ENCODE measurements around the gene LEKR1. TPM values are rescaled to one million over a fixed set of nuclear protein-coding genes. Genes with fewer than 3 reads are reported as not detected.

LEKR1 gene
- polyA plus RNA-seq = 2.2 TPM
- long read RNA-seq, donor 1 = 0 reads
- long read RNA-seq, donor 2 = 0 reads
- long read RNA-seq, donor 3 = 0 reads
- long read RNA-seq, donor 4 = 0 reads
- long read RNA-seq, donor 5 = 0 reads
- long read RNA-seq, donor 6 = 0 reads
- long read RNA-seq, donor 7 = 0 reads
- long read RNA-seq, donor 8 = 0 reads
- long read RNA-seq, donor 9, partial matches to known transcripts = 0 of 1 reads
- long read RNA-seq, donor 9, other reads (novel, unspliced or antisense) = 0 of 1 reads
- long read RNA-seq, donor 10, partial matches to known transcripts = 0 of 1 reads
- long read RNA-seq, donor 10, other reads (novel, unspliced or antisense) = 0 of 1 reads
- long read RNA-seq, donor 11 = 0 reads

- Histone ChIP-seq H3K27me3 (ENCODE audit: control insufficient read depth, insufficient read depth, low read length) (no peaks in the 10 kb centered on the region), H3K36me3 (ENCODE audit: control insufficient read depth, insufficient read depth, low read length) (no peaks in the 10 kb centered on the region), H3K27ac (ENCODE audit: low read length) (peak within 1 kb of the TSS; percentile 99), H3K4me1 (ENCODE audit: control insufficient read depth, insufficient read depth, low read length) (peaks cover 6% of the 10 kb centered on the region), H3K9me3 (ENCODE audit: control insufficient read depth, low read depth, low read length) (peaks cover 3% of the 10 kb centered on the region), H3K4me3 (ENCODE audit: low read length) (peak within 1 kb of the TSS; percentile 58)
- DNase-seq = peak; percentile 89 to 95
- WGBS (ENCODE audit: insufficient coverage, low lambda C conversion rate) = no CpG with 5 or more reads among the region's 63 CpGs
These were observed at the start of gene LEKR1 for GRCh38 chr3:156826144-156826895. TSS of gene LEKR1 (plus strand) at chr3:156826353. CDS start at chr3:156829330, 2,977 bp downstream.

- no peak overlapping the region for H3K27ac ChIP-seq (ENCODE audit: low read length)
- no peaks in the 10 kb centered on the region for H3K9me3 ChIP-seq (ENCODE audit: control insufficient read depth, low read depth, low read length)
- no peaks in the 10 kb centered on the region for H3K4me1 ChIP-seq (ENCODE audit: control insufficient read depth, insufficient read depth, low read length)
- H3K27me3 ChIP-seq (ENCODE audit: control insufficient read depth, insufficient read depth, low read length) = no peaks in the 10 kb centered on the region
- no peaks in the 10 kb centered on the region for H3K36me3 ChIP-seq (ENCODE audit: control insufficient read depth, insufficient read depth, low read length)
- no peak overlapping the region for H3K4me3 ChIP-seq (ENCODE audit: low read length)
- DNase-seq = no peak
These were observed 49.3 kb upstream of the LEKR1 start for GRCh38 chr3:156776871-156777270.

- no peak overlapping the region for H3K27ac ChIP-seq (ENCODE audit: low read length)
- H3K4me3 ChIP-seq (ENCODE audit: low read length) = no peak overlapping the region
- peak in 1 of 2 donors; percentile 17 for DNase-seq
- H3K9me3 ChIP-seq (ENCODE audit: control insufficient read depth, low read depth, low read length) = no peaks in the 10 kb centered on the region
- H3K36me3 ChIP-seq (ENCODE audit: control insufficient read depth, insufficient read depth, low read length) = no peaks in the 10 kb centered on the region
- no peaks in the 10 kb centered on the region for H3K27me3 ChIP-seq (ENCODE audit: control insufficient read depth, insufficient read depth, low read length)
- WGBS (ENCODE audit: insufficient coverage, low lambda C conversion rate) = no CpG with 5 or more reads among the region's 4 CpGs
- H3K4me1 ChIP-seq (ENCODE audit: control insufficient read depth, insufficient read depth, low read length) = no peaks in the 10 kb centered on the region
These were observed 44.6 kb upstream of the LEKR1 start for GRCh38 chr3:156781310-156782230.

- no peaks in the 10 kb centered on the region for H3K36me3 ChIP-seq (ENCODE audit: control insufficient read depth, insufficient read depth, low read length)
- 92% methylated on average over 2 of the region's 5 CpGs for WGBS (ENCODE audit: insufficient coverage, low lambda C conversion rate)
- H3K4me1 ChIP-seq (ENCODE audit: control insufficient read depth, insufficient read depth, low read length) = no peaks in the 10 kb centered on the region
- H3K4me3 ChIP-seq (ENCODE audit: low read length) = no peak overlapping the region
- no peaks in the 10 kb centered on the region for H3K27me3 ChIP-seq (ENCODE audit: control insufficient read depth, insufficient read depth, low read length)
- no peak overlapping the region for H3K27ac ChIP-seq (ENCODE audit: low read length)
- no peak for DNase-seq
- H3K9me3 ChIP-seq (ENCODE audit: control insufficient read depth, low read depth, low read length) = no peaks in the 10 kb centered on the region
These were observed 43.8 kb upstream of the LEKR1 start for GRCh38 chr3:156782319-156782718.

- H3K27ac ChIP-seq (ENCODE audit: low read length) = no peak overlapping the region
- H3K9me3 ChIP-seq (ENCODE audit: control insufficient read depth, low read depth, low read length) = no peaks in the 10 kb centered on the region
- H3K4me1 ChIP-seq (ENCODE audit: control insufficient read depth, insufficient read depth, low read length) = no peaks in the 10 kb centered on the region
- no peaks in the 10 kb centered on the region for H3K36me3 ChIP-seq (ENCODE audit: control insufficient read depth, insufficient read depth, low read length)
- H3K4me3 ChIP-seq (ENCODE audit: low read length) = no peak overlapping the region
- H3K27me3 ChIP-seq (ENCODE audit: control insufficient read depth, insufficient read depth, low read length) = no peaks in the 10 kb centered on the region
- DNase-seq = no peak
These were observed 43.2 kb upstream of the LEKR1 start for GRCh38 chr3:156782921-156783320.

GRCh38 chr3:156787001-156787400 lies 39.2 kb upstream of the LEKR1 start:
- no peaks in the 10 kb centered on the region for H3K4me1 ChIP-seq (ENCODE audit: control insufficient read depth, insufficient read depth, low read length)
- DNase-seq = no peak

GRCh38 chr3:156787926-156788663 lies 38.1 kb upstream of the LEKR1 start:
- H3K4me3 ChIP-seq (ENCODE audit: low read length) = no peak overlapping the region
- H3K4me1 ChIP-seq (ENCODE audit: control insufficient read depth, insufficient read depth, low read length) = no peaks in the 10 kb centered on the region
- no peaks in the 10 kb centered on the region for H3K36me3 ChIP-seq (ENCODE audit: control insufficient read depth, insufficient read depth, low read length)
- H3K27me3 ChIP-seq (ENCODE audit: control insufficient read depth, insufficient read depth, low read length) = no peaks in the 10 kb centered on the region
- H3K9me3 ChIP-seq (ENCODE audit: control insufficient read depth, low read depth, low read length) = no peaks in the 10 kb centered on the region
- no peak for DNase-seq
- 80% methylated on average over 1 of the region's 1 CpG for WGBS (ENCODE audit: insufficient coverage, low lambda C conversion rate)
- no peak overlapping the region for H3K27ac ChIP-seq (ENCODE audit: low read length)

More at GRCh38 chr3:156787001-156787400, 39.2 kb upstream of the LEKR1 start:
- Histone ChIP-seq H3K4me3 (ENCODE audit: low read length) (no peak overlapping the region), H3K36me3 (ENCODE audit: control insufficient read depth, insufficient read depth, low read length) (no peaks in the 10 kb centered on the region), H3K27me3 (ENCODE audit: control insufficient read depth, insufficient read depth, low read length) (no peaks in the 10 kb centered on the region), H3K27ac (ENCODE audit: low read length) (no peak overlapping the region), H3K9me3 (ENCODE audit: control insufficient read depth, low read depth, low read length) (no peaks in the 10 kb centered on the region)

- DNase-seq = no peak
- Histone ChIP-seq H3K4me3 (ENCODE audit: low read length) (no peak overlapping the region), H3K27me3 (ENCODE audit: control insufficient read depth, insufficient read depth, low read length) (no peaks in the 10 kb centered on the region), H3K27ac (ENCODE audit: low read length) (no peak overlapping the region), H3K36me3 (ENCODE audit: control insufficient read depth, insufficient read depth, low read length) (no peaks in the 10 kb centered on the region), H3K4me1 (ENCODE audit: control insufficient read depth, insufficient read depth, low read length) (no peaks in the 10 kb centered on the region), H3K9me3 (ENCODE audit: control insufficient read depth, low read depth, low read length) (no peaks in the 10 kb centered on the region)
- WGBS (ENCODE audit: insufficient coverage, low lambda C conversion rate) = 86% methylated on average over 1 of the region's 3 CpGs
These were observed 37.3 kb upstream of the LEKR1 start for GRCh38 chr3:156788846-156789245.

- no peaks in the 10 kb centered on the region for H3K36me3 ChIP-seq (ENCODE audit: control insufficient read depth, insufficient read depth, low read length)
- H3K27me3 ChIP-seq (ENCODE audit: control insufficient read depth, insufficient read depth, low read length) = no peaks in the 10 kb centered on the region
- H3K4me3 ChIP-seq (ENCODE audit: low read length) = no peak overlapping the region
- H3K27ac ChIP-seq (ENCODE audit: low read length) = no peak overlapping the region
- no peak for DNase-seq
- no peaks in the 10 kb centered on the region for H3K9me3 ChIP-seq (ENCODE audit: control insufficient read depth, low read depth, low read length)
- H3K4me1 ChIP-seq (ENCODE audit: control insufficient read depth, insufficient read depth, low read length) = no peaks in the 10 kb centered on the region
These were observed 36.0 kb upstream of the LEKR1 start for GRCh38 chr3:156790156-156790555.

- no peak overlapping the region for H3K27ac ChIP-seq (ENCODE audit: low read length)
- H3K9me3 ChIP-seq (ENCODE audit: control insufficient read depth, low read depth, low read length) = no peaks in the 10 kb centered on the region
- no peak overlapping the region for H3K4me3 ChIP-seq (ENCODE audit: low read length)
- DNase-seq = no peak
- H3K27me3 ChIP-seq (ENCODE audit: control insufficient read depth, insufficient read depth, low read length) = no peaks in the 10 kb centered on the region
- H3K36me3 ChIP-seq (ENCODE audit: control insufficient read depth, insufficient read depth, low read length) = no peaks in the 10 kb centered on the region
- WGBS (ENCODE audit: insufficient coverage, low lambda C conversion rate) = no CpG with 5 or more reads among the region's 3 CpGs
- no peaks in the 10 kb centered on the region for H3K4me1 ChIP-seq (ENCODE audit: control insufficient read depth, insufficient read depth, low read length)
These were observed 34.0 kb upstream of the LEKR1 start for GRCh38 chr3:156792114-156792513.
